ENCODE measurements around the gene LY86. TPM values are rescaled to one million over a fixed set of nuclear protein-coding genes. Genes with fewer than 3 reads are reported as not detected.

The LY86 gene
- total RNA-seq, 2 donors from 2014 or later, result 2.3 TPM; not detected in 1

DNA sequence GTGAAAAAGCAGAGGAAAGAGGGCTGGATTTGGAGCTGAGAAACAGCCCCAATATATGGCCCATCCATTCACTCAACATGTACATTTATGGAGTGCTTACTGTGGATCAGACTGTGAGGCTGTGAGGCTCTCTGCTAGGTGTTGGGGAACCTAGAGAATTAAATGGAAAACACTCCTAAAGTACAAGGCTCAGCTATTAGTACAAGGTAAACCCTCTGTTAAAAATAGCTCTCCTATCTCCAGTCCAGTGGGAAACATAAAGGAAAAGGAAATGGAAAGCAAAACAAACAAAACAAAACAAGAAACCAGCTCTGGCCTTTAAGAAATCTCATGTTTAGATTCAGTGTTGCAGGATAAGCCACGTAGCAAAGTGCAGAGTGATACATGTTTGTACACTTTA lies 35.0 kb downstream of the LY86 start:
- no peak for ATAC-seq
- 29% methylated on average over 1 of the region's 1 CpG for WGBS, 2 donors
- no peak overlapping the region for H3K4me3 ChIP-seq
- no peaks in the 10 kb centered on the region for H3K27me3 ChIP-seq
- H3K4me1 ChIP-seq, result no peaks in the 10 kb centered on the region
- TF ChIP-seq, protein P1, sequence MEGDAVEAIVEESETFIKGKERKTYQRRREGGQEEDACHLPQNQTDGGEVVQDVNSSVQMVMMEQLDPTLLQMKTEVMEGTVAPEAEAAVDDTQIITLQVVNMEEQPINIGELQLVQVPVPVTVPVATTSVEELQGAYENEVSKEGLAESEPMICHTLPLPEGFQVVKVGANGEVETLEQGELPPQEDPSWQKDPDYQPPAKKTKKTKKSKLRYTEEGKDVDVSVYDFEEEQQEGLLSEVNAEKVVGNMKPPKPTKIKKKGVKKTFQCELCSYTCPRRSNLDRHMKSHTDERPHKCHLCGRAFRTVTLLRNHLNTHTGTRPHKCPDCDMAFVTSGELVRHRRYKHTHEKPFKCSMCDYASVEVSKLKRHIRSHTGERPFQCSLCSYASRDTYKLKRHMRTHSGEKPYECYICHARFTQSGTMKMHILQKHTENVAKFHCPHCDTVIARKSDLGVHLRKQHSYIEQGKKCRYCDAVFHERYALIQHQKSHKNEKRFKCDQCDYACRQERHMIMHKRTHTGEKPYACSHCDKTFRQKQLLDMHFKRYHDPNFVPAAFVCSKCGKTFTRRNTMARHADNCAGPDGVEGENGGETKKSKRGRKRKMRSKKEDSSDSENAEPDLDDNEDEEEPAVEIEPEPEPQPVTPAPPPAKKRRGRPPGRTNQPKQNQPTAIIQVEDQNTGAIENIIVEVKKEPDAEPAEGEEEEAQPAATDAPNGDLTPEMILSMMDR (IDR thresholded peaks at IDR 0.05), result no peak
- TF ChIP-seq POLR2A (IDR thresholded peaks at IDR 0.05), result no peak
- intact Hi-C loops (cut with DNase I), result no loop called here
- no peak overlapping the region for H3K27ac ChIP-seq
- no peaks in the 10 kb centered on the region for H3K9me3 ChIP-seq
- no peak for DNase-seq
- no peaks in the 10 kb centered on the region for H3K36me3 ChIP-seq (replicated peaks in 1 of 2; ENCODE audit: insufficient read depth in 1 of 2, low read depth in 2 of 2)

DNA sequence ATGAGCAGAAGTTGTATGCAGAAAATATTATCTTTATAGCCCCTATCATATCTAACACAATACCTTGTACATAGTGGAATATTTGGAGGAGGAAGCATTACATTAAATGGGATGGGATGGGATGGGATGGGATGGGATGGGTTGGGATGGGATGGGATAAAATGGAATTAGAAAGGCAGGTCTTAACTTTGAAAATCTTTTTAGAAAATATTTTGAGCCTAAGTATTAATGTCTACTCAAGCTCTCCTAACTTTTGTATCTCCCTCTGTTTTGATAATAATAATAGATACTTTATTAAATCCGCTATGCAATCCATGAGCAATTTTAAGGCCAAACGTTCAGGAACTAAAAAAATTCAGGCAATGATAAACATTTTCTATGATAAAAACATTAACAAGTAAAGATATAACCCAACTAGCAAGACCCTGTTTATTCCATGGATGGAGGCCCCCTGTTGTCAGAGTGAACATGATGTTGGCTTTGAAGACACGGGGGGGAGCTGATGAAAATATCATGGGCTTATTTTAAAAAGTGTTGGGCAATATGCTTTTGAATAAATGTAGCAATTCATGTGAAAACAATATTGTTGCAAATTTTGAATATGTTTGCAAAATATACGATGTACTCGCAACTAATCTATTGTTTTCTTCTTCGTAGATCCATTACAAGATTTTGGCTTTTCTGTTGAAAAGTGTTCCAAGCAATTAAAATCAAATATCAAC lies 35.9 kb downstream of the LY86 start:
- 79 to 83% methylated on average over 6 of the region's 6 CpGs for WGBS, 2 donors
- TF ChIP-seq POLR2A (IDR thresholded peaks at IDR 0.05), result no peak
- TF ChIP-seq, protein P1 (IDR thresholded peaks at IDR 0.05), result no peak

DNA sequence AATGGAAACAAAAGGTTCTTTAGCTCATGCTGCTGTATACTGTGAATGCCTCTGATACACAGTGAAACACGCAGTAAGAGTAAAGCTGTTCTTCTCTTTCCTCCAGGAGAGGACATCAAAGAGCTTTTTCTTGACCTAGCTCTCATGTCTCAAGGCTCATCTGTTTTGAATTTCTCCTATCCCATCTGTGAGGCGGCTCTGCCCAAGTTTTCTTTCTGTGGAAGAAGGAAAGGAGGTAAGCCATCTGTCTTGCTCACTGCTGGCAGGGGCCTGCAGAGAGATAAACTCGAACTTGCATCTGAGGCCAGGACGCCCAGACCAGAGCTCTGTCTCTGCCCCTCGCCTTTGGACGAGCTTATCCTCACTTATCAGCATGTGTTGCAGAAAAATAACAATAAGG lies 37.7 kb downstream of the LY86 start:
- no peak for ATAC-seq
- no peak for TF ChIP-seq POLR2A (IDR thresholded peaks at IDR 0.05)

More for the DNA sequence above, 35.9 kb downstream of the LY86 start:
- ATAC-seq (no peak), DNase-seq (no peak)
- H3K4me3 ChIP-seq, result no peak overlapping the region
- H3K27ac ChIP-seq, result no peak overlapping the region
- no peaks in the 10 kb centered on the region for H3K36me3 ChIP-seq (replicated peaks in 1 of 2; ENCODE audit: insufficient read depth in 1 of 2, low read depth in 2 of 2)
- intact Hi-C loops (cut with DNase I), result no loop called here
- no peaks in the 10 kb centered on the region for H3K27me3 ChIP-seq
- no peaks in the 10 kb centered on the region for H3K9me3 ChIP-seq
- no peaks in the 10 kb centered on the region for H3K4me1 ChIP-seq

DNA sequence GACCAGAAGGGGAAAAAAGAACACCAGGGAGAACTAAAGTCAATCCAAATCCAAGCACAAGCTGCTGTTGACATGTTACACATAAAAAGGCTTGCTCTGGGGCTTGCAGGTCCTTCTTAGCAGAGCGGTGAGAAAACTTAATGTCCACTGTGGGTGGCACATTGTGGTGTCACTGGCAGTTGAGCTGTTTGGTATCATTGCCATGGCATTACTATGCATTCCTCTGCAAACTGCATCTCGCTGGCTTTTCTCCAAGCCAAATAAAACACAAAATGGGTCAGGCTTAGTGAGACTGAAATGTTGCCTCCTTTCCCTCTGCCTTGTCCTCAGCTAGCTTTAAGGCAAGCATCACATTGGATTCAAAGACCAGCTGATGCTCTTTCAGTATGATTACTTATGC lies 40.9 kb downstream of the LY86 start:
- DNase-seq (no peak), ATAC-seq (no peak)
- WGBS, 2 donors, result 51 to 56% methylated on average over 2 of the region's 2 CpGs
- Histone ChIP-seq H3K9me3 (no peaks in the 10 kb centered on the region), H3K36me3 (replicated peaks in 1 of 2; ENCODE audit: insufficient read depth in 1 of 2, low read depth in 2 of 2) (no peaks in the 10 kb centered on the region), H3K27me3 (no peaks in the 10 kb centered on the region), H3K4me3 (no peak overlapping the region), H3K27ac (no peak overlapping the region), H3K4me1 (peaks cover 11% of the 10 kb centered on the region)
- TF ChIP-seq POLR2A (IDR thresholded peaks at IDR 0.05), result no peak
- TF ChIP-seq, protein P1 (IDR thresholded peaks at IDR 0.05), result no peak
- intact Hi-C loops (cut with DNase I), result no loop called here

More for the DNA sequence above, 37.7 kb downstream of the LY86 start:
- no peaks in the 10 kb centered on the region for H3K36me3 ChIP-seq (replicated peaks in 1 of 2; ENCODE audit: insufficient read depth in 1 of 2, low read depth in 2 of 2)
- no peaks in the 10 kb centered on the region for H3K27me3 ChIP-seq
- WGBS, 2 donors, result 80 to 82% methylated on average over 6 of the region's 6 CpGs
- DNase-seq, result no peak
- H3K27ac ChIP-seq, result no peak overlapping the region
- H3K4me1 ChIP-seq, result peaks cover 3% of the 10 kb centered on the region
- H3K9me3 ChIP-seq, result no peaks in the 10 kb centered on the region
- no peak overlapping the region for H3K4me3 ChIP-seq
- intact Hi-C loops (cut with DNase I), result no loop called here

DNA sequence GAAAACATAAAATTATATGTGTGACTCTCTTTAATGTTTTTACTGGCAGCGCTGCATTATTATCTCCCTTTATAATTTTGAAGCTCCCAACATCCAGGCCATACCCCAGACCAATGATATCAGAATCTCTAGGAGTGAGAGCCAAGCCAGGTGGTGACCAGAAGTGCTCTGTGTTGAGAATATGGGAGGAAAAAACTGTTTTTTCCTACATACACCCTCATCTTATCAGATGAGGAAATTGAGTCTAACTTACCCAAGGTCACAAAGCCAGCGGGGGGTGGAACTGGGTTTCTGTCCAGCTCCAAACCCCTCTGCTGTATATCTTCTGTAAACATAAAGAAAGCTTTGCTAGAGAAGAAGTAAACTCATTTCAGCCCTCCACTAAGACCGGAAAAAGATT lies 42.5 kb downstream of the LY86 start:
- DNase-seq (peak in 2 of 4 donors; percentile 15 to 20), ATAC-seq (peak; percentile 33)
- TF ChIP-seq, protein P1 (IDR thresholded peaks at IDR 0.05), result no peak
- TF ChIP-seq POLR2A (IDR thresholded peaks at IDR 0.05), result no peak
- Histone ChIP-seq H3K27ac (no peak overlapping the region), H3K4me1 (peaks cover 11% of the 10 kb centered on the region), H3K27me3 (no peaks in the 10 kb centered on the region), H3K9me3 (no peaks in the 10 kb centered on the region), H3K36me3 (replicated peaks in 1 of 2; ENCODE audit: insufficient read depth in 1 of 2, low read depth in 2 of 2) (no peaks in the 10 kb centered on the region), H3K4me3 (no peak overlapping the region)
- WGBS, 2 donors, result 25 to 38% methylated on average over 3 of the region's 3 CpGs
- intact Hi-C loops (cut with DNase I), result no loop called here
